Uterus (tissue), 4 donors: ENCODE data around the gene N4BP2. TPM values are rescaled to one million over a fixed set of nuclear protein-coding genes. Genes with fewer than 3 reads are reported as not detected.
"Not testable (repeated sequence)": the region's sequence is repeated elsewhere in the genome, so short reads cannot be mapped to it uniquely, and the experiment has no call there.

Experiments
- DNase-seq, 2 donors: peaks; one replicate each; pipeline ENCODE4 v3.0.0-alpha.2; 2019 to 2020
- H3K27ac ChIP-seq, 2 donors: fragments of 200-600 bp; sonication (generic); 1 replicate in 1 of 2; 2 replicates in 1 of 2; pipeline ENCODE4 v1.5.1; 2016 to 2018
- H3K27me3 ChIP-seq, 2 donors: fragments of 200-600 bp; sonication (generic); one replicate each; pipeline ENCODE4 v1.5.1; 2018 to 2019; ENCODE audit warnings: control low read depth in 1 of 2
- H3K36me3 ChIP-seq, 2 donors: fragments of 200-600 bp; sonication (generic); one replicate each; pipeline ENCODE4 v1.5.1; 2019; ENCODE audit warnings: control low read depth in 1 of 2
- H3K4me1 ChIP-seq, 2 donors: fragments of 200-600 bp; sonication (generic); one replicate each; pipeline ENCODE4 v1.5.1; 2018 to 2019; ENCODE audit warnings: control low read depth in 1 of 2
- H3K4me3 ChIP-seq, 2 donors: fragments of 200-600 bp; sonication (generic); 1 replicate in 1 of 2; 2 replicates in 1 of 2; pipeline ENCODE4 v1.5.1; 2018 to 2019; ENCODE audit warnings: mild to moderate bottlenecking in 1 of 2
- H3K9me3 ChIP-seq, 2 donors: fragments of 200-600 bp; sonication (generic); one replicate each; pipeline ENCODE4 v1.5.1; 2019; ENCODE audit warnings: control low read depth in 1 of 2
- CTCF ChIP-seq, 4 experiments: fragments of 200-600 bp in 2 of 4; fragments of 450-650 bp in 2 of 4; sonication (generic) in 2 of 4; IDR thresholded peaks; one replicate each; pipeline ENCODE4 v1.5.1; 2016 to 2019; ENCODE audit warnings: antibody characterized with exemption in 4 of 4, mild to moderate bottlenecking in 2 of 4, moderate library complexity in 1 of 4
- POLR2A ChIP-seq, 2 donors: fragments of 450-650 bp; IDR thresholded peaks; one replicate each; pipeline ENCODE4 v1.6.1; 2016; ENCODE audit warnings: antibody characterized with exemption in 2 of 2, mild to moderate bottlenecking in 1 of 2, moderate library complexity in 1 of 2
- intact Hi-C: fragments of 100-400 bp; cut with DNase I; formaldehyde crosslinking; loops from one replicate; pipeline ENCODE4 v1.15.1; 2023; ENCODE audit warnings: low total_unique reads
- total RNA-seq, 4 donors: library from RNA; depleted of rRNA in 3 of 4; stranded (reverse); fragments of >200 nt in 3 of 4; gene quantifications; one replicate each; pipeline versions ENCODE4 v1.1.0 to v1.2.4, GENCODE V29; 2014 to 2023
- donor health status: DM: yes; HTN: yes; CAD: no.

Gene N4BP2
- total RNA-seq, 4 donors from 2014 or later, result 7.4 to 67.4 (median 13.8) TPM

GRCh38 chr4:40140196-40140595 is 83.5 kb downstream of the N4BP2 start:
- H3K9me3 ChIP-seq, result no peaks in the 10 kb centered on the region
- no peaks in the 10 kb centered on the region for H3K4me1 ChIP-seq
- H3K36me3 ChIP-seq, result no peaks in the 10 kb centered on the region
- intact Hi-C loops, result loop anchor here (10.0 kb wide), 1 partner anchor 165 kb away; no protein-coding TSS in a partner anchor
- no peak for TF ChIP-seq CTCF (IDR thresholded peaks at IDR 0.05)
- TF ChIP-seq POLR2A (IDR thresholded peaks at IDR 0.05), result no peak
- H3K4me3 ChIP-seq, result no peak overlapping the region
- DNase-seq, result no peak
- H3K27me3 ChIP-seq, result no peaks in the 10 kb centered on the region
- H3K27ac ChIP-seq, result no peak overlapping the region

GRCh38 chr4:40140597-40140996 is 83.9 kb downstream of the N4BP2 start:
- H3K4me1 ChIP-seq, H3K4me3 ChIP-seq, DNase-seq, H3K27me3 ChIP-seq, H3K27ac ChIP-seq, H3K9me3 ChIP-seq, H3K36me3 ChIP-seq: not testable (repeated sequence)
- intact Hi-C loops, result loop anchor here (10.0 kb wide), 1 partner anchor 164 kb away; no protein-coding TSS in a partner anchor

- Histone ChIP-seq H3K27me3 (no peaks in the 10 kb centered on the region), H3K4me3 (no peak overlapping the region), H3K36me3 (no peaks in the 10 kb centered on the region), H3K4me1 (no peaks in the 10 kb centered on the region), H3K9me3 (no peaks in the 10 kb centered on the region), H3K27ac (no peak overlapping the region)
- no peak for DNase-seq
- intact Hi-C loops, result loop anchor here (10.0 kb wide), 1 partner anchor 161 kb away; no protein-coding TSS in a partner anchor
- no peak for TF ChIP-seq CTCF (IDR thresholded peaks at IDR 0.05)
- TF ChIP-seq POLR2A (IDR thresholded peaks at IDR 0.05), result no peak
Observed at GRCh38 chr4:40143926-40144508, 87.4 kb downstream of the N4BP2 start.

- Histone ChIP-seq H3K27ac (no peak overlapping the region), H3K27me3 (no peaks in the 10 kb centered on the region), H3K4me3 (no peak overlapping the region), H3K36me3 (no peaks in the 10 kb centered on the region), H3K4me1 (no peaks in the 10 kb centered on the region), H3K9me3 (no peaks in the 10 kb centered on the region)
- intact Hi-C loops, result loop anchor here (10.0 kb wide), 1 partner anchor 160 kb away; no protein-coding TSS in a partner anchor
- no peak for DNase-seq
- TF ChIP-seq POLR2A (IDR thresholded peaks at IDR 0.05) (no peak), CTCF (IDR thresholded peaks at IDR 0.05) (no peak)
Observed at GRCh38 chr4:40144716-40145115, 88.1 kb downstream of the N4BP2 start.

- intact Hi-C loops, result loop anchor here (10.0 kb wide), 1 partner anchor 157 kb away; no protein-coding TSS in a partner anchor
Observed at GRCh38 chr4:40147490-40147889, 90.8 kb downstream of the N4BP2 start.

GRCh38 chr4:40149960-40150385 is 93.3 kb downstream of the N4BP2 start:
- DNase-seq, result peak; percentile 35 to 59
- H3K9me3 ChIP-seq, result no peaks in the 10 kb centered on the region
- intact Hi-C loops, result loop anchor here (10.0 kb wide), 1 partner anchor 155 kb away; no protein-coding TSS in a partner anchor

More at GRCh38 chr4:40147490-40147889, 90.8 kb downstream of the N4BP2 start:
- not testable (repeated sequence) for DNase-seq, H3K36me3 ChIP-seq, H3K4me1 ChIP-seq, H3K4me3 ChIP-seq, H3K27me3 ChIP-seq, H3K27ac ChIP-seq, H3K9me3 ChIP-seq

More at GRCh38 chr4:40149960-40150385, 93.3 kb downstream of the N4BP2 start:
- TF ChIP-seq CTCF (IDR thresholded peaks at IDR 0.05), result peak; percentile 71 to 76 (median 75)
- TF ChIP-seq POLR2A (IDR thresholded peaks at IDR 0.05), result no peak
- no peaks in the 10 kb centered on the region for H3K27me3 ChIP-seq
- no peaks in the 10 kb centered on the region for H3K36me3 ChIP-seq
- H3K4me1 ChIP-seq, result no peaks in the 10 kb centered on the region
- no peak overlapping the region for H3K27ac ChIP-seq
- H3K4me3 ChIP-seq, result no peak overlapping the region
